ENCODE data around the gene EPHA6.

DNA sequence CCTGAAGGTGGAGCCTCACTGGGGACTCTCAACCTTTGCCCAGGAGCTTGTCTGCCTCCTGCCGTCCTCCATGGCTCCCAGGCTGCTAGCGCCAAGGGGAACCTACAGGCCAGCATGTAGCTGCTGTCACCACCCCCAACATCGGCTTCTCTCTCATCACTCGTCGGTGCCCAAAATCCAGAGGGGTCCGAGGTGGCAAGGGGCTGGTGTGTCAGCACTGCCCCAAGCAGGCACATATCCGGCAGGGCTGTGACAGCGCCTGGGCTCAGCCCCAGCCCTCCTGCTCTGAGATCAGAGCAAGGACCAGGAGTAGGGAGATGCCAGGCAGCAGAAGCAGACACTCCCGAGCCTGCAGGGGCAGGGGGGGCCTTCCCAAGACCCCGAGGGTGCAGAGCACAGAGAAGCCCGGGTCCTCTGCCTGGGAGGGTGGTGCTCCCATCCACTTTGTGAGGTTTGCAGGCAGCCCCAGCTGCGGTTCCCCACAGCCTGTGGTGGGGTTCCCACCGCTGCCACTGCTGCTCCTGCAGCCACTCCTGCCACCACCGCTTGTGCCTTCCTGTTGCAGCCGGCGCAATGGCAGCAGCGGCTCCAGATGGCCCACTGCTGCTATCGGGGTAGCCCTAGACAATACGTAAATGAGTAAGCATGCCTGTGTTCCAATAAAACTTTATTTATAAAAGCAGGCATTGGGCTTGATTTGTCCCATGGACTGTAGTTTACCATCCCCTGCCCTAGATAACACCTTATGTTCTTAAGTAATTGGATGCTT is 451.0 kb downstream of the EPHA6 start:
- TF ChIP-seq EP300 (IDR thresholded peaks at IDR 0.05), result no peak
- TF ChIP-seq POLR2A (IDR thresholded peaks at IDR 0.05), result no peak
- TF ChIP-seq, protein P1, sequence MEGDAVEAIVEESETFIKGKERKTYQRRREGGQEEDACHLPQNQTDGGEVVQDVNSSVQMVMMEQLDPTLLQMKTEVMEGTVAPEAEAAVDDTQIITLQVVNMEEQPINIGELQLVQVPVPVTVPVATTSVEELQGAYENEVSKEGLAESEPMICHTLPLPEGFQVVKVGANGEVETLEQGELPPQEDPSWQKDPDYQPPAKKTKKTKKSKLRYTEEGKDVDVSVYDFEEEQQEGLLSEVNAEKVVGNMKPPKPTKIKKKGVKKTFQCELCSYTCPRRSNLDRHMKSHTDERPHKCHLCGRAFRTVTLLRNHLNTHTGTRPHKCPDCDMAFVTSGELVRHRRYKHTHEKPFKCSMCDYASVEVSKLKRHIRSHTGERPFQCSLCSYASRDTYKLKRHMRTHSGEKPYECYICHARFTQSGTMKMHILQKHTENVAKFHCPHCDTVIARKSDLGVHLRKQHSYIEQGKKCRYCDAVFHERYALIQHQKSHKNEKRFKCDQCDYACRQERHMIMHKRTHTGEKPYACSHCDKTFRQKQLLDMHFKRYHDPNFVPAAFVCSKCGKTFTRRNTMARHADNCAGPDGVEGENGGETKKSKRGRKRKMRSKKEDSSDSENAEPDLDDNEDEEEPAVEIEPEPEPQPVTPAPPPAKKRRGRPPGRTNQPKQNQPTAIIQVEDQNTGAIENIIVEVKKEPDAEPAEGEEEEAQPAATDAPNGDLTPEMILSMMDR (IDR thresholded peaks at IDR 0.05), result no peak
